DOHH2 (cell line): Measurements from ENCODE around the gene NDUFAF7.
A peak's percentile ranks its signal among the peaks of the same experiment; 100 is the strongest.
"Not testable (repeated sequence)": the region's sequence is repeated elsewhere in the genome, so short reads cannot be mapped to it uniquely, and the experiment has no call there.

Experiments used
- H3F3A ChIP-seq: fragments of 200-600 bp; sonication (generic), shearing (Covaris generic); 2 replicates; pipeline ENCODE4 v1.6.0; 2016; ENCODE audit warnings: antibody characterized with exemption, mild to moderate bottlenecking; ENCODE audit not compliant: control insufficient read depth, insufficient read depth
- H3K27ac ChIP-seq: fragments of 200-600 bp; sonication (generic); 2 replicates; pipeline ENCODE4 v1.5.1; 2014; ENCODE audit warnings: low read depth, mild to moderate bottlenecking, low read length, moderate library complexity
- H3K27me3 ChIP-seq: fragments of 200-600 bp; sonication (generic); 2 replicates; pipeline ENCODE4 v1.6.1; 2014; ENCODE audit warnings: mild to moderate bottlenecking, low read length, mixed read lengths; ENCODE audit not compliant: control insufficient read depth
- H3K36me3 ChIP-seq: fragments of 200-600 bp; sonication (generic); 2 replicates; pipeline ENCODE4 v1.6.1; 2014; ENCODE audit warnings: mild to moderate bottlenecking, low read length, moderate library complexity, mixed read lengths; ENCODE audit not compliant: control insufficient read depth
- H3K4me1 ChIP-seq: fragments of 200-600 bp; sonication (generic); 2 replicates; pipeline ENCODE4 v1.6.1; 2014; ENCODE audit warnings: mild to moderate bottlenecking, low read length, mixed read lengths; ENCODE audit not compliant: control insufficient read depth
- H3K4me2 ChIP-seq: fragments of 200-600 bp; sonication (generic); 2 replicates; pipeline ENCODE4 v1.6.0; 2014; ENCODE audit warnings: mild to moderate bottlenecking, low read length, moderate library complexity
- H3K4me3 ChIP-seq: fragments of 200-600 bp; sonication (generic); 2 replicates; pipeline ENCODE4 v1.5.1; 2014; ENCODE audit warnings: mild to moderate bottlenecking, low read length, mixed read lengths
- H3K79me2 ChIP-seq: fragments of 200-600 bp; sonication (generic); 2 replicates; pipeline ENCODE4 v1.6.1; 2014; ENCODE audit warnings: mild to moderate bottlenecking, low read length, mixed read lengths; ENCODE audit not compliant: control insufficient read depth
- H3K9me2 ChIP-seq: fragments of 200-600 bp; sonication (generic); replicated peaks from 2 replicates; pipeline ENCODE4 v1.6.1; 2014; ENCODE audit warnings: mild to moderate bottlenecking, low read length, mixed read lengths; ENCODE audit not compliant: control insufficient read depth
- H3K9me3 ChIP-seq: fragments of 200-600 bp; sonication (generic); 2 replicates; pipeline ENCODE4 v1.6.1; 2014; ENCODE audit warnings: antibody characterized with exemption, low read length, mixed read lengths; ENCODE audit not compliant: control insufficient read depth, insufficient read depth
- H4K20me1 ChIP-seq: fragments of 200-600 bp; sonication (generic); 2 replicates; pipeline ENCODE4 v1.6.0; 2014; ENCODE audit warnings: low read depth, mild to moderate bottlenecking, antibody characterized with exemption, low read length, moderate library complexity; ENCODE audit not compliant: control insufficient read depth, insufficient read depth
- CTCF ChIP-seq: fragments of 200-600 bp; sonication (generic); IDR thresholded peaks from one replicate; pipeline ENCODE4 v1.5.1; 2014; ENCODE audit warnings: antibody characterized with exemption, mild to moderate bottlenecking, low read depth, low read length; ENCODE audit not compliant: poor library complexity, severe bottlenecking
- EZH2phosphoT487 ChIP-seq: fragments of 200-600 bp; sonication (generic); IDR thresholded peaks from 2 replicates; pipeline ENCODE4 v1.6.1; 2017; ENCODE audit warnings: borderline replicate concordance, mild to moderate bottlenecking, antibody characterized with exemption, low read length, moderate library complexity, mixed read lengths

The NDUFAF7 gene

GRCh38 chr2:37287966-37288365 is 56.5 kb downstream of the NDUFAF7 start:
- TF ChIP-seq CTCF (peak; percentile 46), EZH2phosphoT487 (no peak)
- Histone ChIP-seq H3K9me3 (no peaks in the 10 kb centered on the region), H3K4me2 (no peak overlapping the region), H3K4me3 (no peak overlapping the region), H3K9me2 (no peaks in the 10 kb centered on the region), H3F3A (no peaks in the 10 kb centered on the region; the same call in 1 of the 2 replicates), H3K36me3 (peaks cover 50% of the 10 kb centered on the region), H3K27ac (no peak overlapping the region), H3K79me2 (0 out of 2 replicates have a peak, but pooled peaks cover 2% of the 10 kb centered on the region), H3K27me3 (no peaks in the 10 kb centered on the region), H4K20me1 (no peaks in the 10 kb centered on the region), H3K4me1 (peaks cover 9% of the 10 kb centered on the region)

GRCh38 chr2:37291680-37292079 is 60.2 kb downstream of the NDUFAF7 start:
- H3K9me3 ChIP-seq: no peaks in the 10 kb centered on the region
- H3F3A ChIP-seq: no peaks in the 10 kb centered on the region
- H3K36me3 ChIP-seq: peaks cover 39% of the 10 kb centered on the region
- H3K9me2 ChIP-seq: no peaks in the 10 kb centered on the region
- H3K4me2 ChIP-seq: no peak overlapping the region
- no peak overlapping the region for H3K27ac ChIP-seq
- no peaks in the 10 kb centered on the region for H3K27me3 ChIP-seq
- H4K20me1 ChIP-seq: no peaks in the 10 kb centered on the region
- H3K4me3 ChIP-seq: no peak overlapping the region
- H3K79me2 ChIP-seq: peaks cover 31% of the 10 kb centered on the region
- peaks cover 21% of the 10 kb centered on the region for H3K4me1 ChIP-seq
- TF ChIP-seq EZH2phosphoT487: no peak
- no peak for TF ChIP-seq CTCF

GRCh38 chr2:37294858-37295257 is 63.4 kb downstream of the NDUFAF7 start:
- H3K4me3 ChIP-seq: not testable (repeated sequence)
- H3K79me2 ChIP-seq: peaks cover 60% of the 10 kb centered on the region

GRCh38 chr2:37295469-37296073 is 64.1 kb downstream of the NDUFAF7 start:
- H3F3A ChIP-seq: no peaks in the 10 kb centered on the region
- H3K9me2 ChIP-seq: no peaks in the 10 kb centered on the region
- H3K27ac ChIP-seq: no peak overlapping the region
- no peaks in the 10 kb centered on the region for H4K20me1 ChIP-seq
- H3K4me2 ChIP-seq: no peak overlapping the region
- H3K27me3 ChIP-seq: no peaks in the 10 kb centered on the region
- peaks cover 27% of the 10 kb centered on the region for H3K36me3 ChIP-seq
- H3K9me3 ChIP-seq: no peaks in the 10 kb centered on the region
- TF ChIP-seq EZH2phosphoT487 (no peak), CTCF (no peak)
- H3K4me1 ChIP-seq: peaks cover 19% of the 10 kb centered on the region
- H3K79me2 ChIP-seq: peaks cover 67% of the 10 kb centered on the region
- H3K4me3 ChIP-seq: no peak overlapping the region

More at GRCh38 chr2:37294858-37295257, 63.4 kb downstream of the NDUFAF7 start:
- not testable (repeated sequence) for H3K27ac ChIP-seq, H4K20me1 ChIP-seq, H3K4me2 ChIP-seq, H3F3A ChIP-seq, H3K9me2 ChIP-seq, H3K9me3 ChIP-seq, H3K27me3 ChIP-seq
- Histone ChIP-seq H3K36me3 (peaks cover 22% of the 10 kb centered on the region), H3K4me1 (peaks cover 19% of the 10 kb centered on the region)
